K562 (cell line): Measurements from ENCODE around the gene P2RY11. TPM values are rescaled to one million over a fixed set of nuclear protein-coding genes. Genes with fewer than 3 reads are reported as not detected.
A peak's percentile ranks its signal among the peaks of the same experiment; 100 is the strongest.

Experiments used
- BCL6 ChIP-seq: fragments of 250-450 bp; sonication (Bioruptor Pico); IDR thresholded peaks from 2 replicates; pipeline ENCODE4 v1.4.0; 2020
- CBFB ChIP-seq: sonication (generic); formaldehyde crosslinking; IDR thresholded peaks from 2 replicates; pipeline ENCODE4 v1.4.0; 2020; ENCODE audit warnings: mild to moderate bottlenecking, missing genetic modification reagents
- DACH1 ChIP-seq: fragments of 450-650 bp; IDR thresholded peaks from 2 replicates; pipeline ENCODE4 v1.6.1; 2018; ENCODE audit not compliant: partially characterized antibody
- E2F5 ChIP-seq: sonication (generic); formaldehyde crosslinking; IDR thresholded peaks from 2 replicates; pipeline ENCODE4 v1.8.0; 2022; ENCODE audit warnings: mild to moderate bottlenecking, missing genetic modification reagents
- E4F1 ChIP-seq: fragments of 250-450 bp; sonication (Bioruptor Pico); IDR thresholded peaks from 2 replicates; pipeline ENCODE4 v1.5.0; 2021; ENCODE audit warnings: mild to moderate bottlenecking, borderline replicate concordance
- EP400 ChIP-seq: fragments of 450-650 bp; IDR thresholded peaks from 2 replicates; pipeline ENCODE4 v1.6.1; 2017; ENCODE audit warnings: antibody characterized with exemption, mild to moderate bottlenecking, moderate library complexity
- MTA1 ChIP-seq: fragments of 450-650 bp; IDR thresholded peaks from 2 replicates; pipeline ENCODE4 v1.6.1; 2017; ENCODE audit warnings: borderline replicate concordance
- POLR3G ChIP-seq: IDR thresholded peaks from 2 replicates; pipeline ENCODE4 v1.6.1; 2011; ENCODE audit not compliant: insufficient read length, insufficient replicate concordance; ENCODE audit errors: extremely low read depth
- PTBP1 ChIP-seq: fragments of 200-400 bp; formaldehyde crosslinking; IDR thresholded peaks from 2 replicates; pipeline ENCODE4 v1.6.1; 2017; ENCODE audit warnings: low read depth, low read length
- SRSF7 ChIP-seq: fragments of 200-400 bp; formaldehyde crosslinking; optimal IDR thresholded peaks from 2 replicates; pipeline ENCODE3; 2017; ENCODE audit warnings: mild to moderate bottlenecking, low read depth, low read length
- TSC22D4 ChIP-seq: fragments of 450-650 bp; IDR thresholded peaks from 2 replicates; pipeline ENCODE4 v1.6.1; 2016; ENCODE audit warnings: missing genetic modification characterization, missing biosample characterization, control low read depth
- XRCC3 ChIP-seq: fragments of 450-650 bp; IDR thresholded peaks from 2 replicates; pipeline ENCODE4 v1.6.1; 2017; ENCODE audit warnings: mild to moderate bottlenecking, moderate library complexity
- ZFPM2 ChIP-seq: fragments of 250-450 bp; sonication (Bioruptor Pico); IDR thresholded peaks from 2 replicates; pipeline ENCODE4 v1.5.1; 2022; ENCODE audit warnings: mild to moderate bottlenecking
- ZNF23 ChIP-seq: fragments of 250-450 bp; sonication (Bioruptor Pico); IDR thresholded peaks from 2 replicates; pipeline ENCODE4 v1.4.0; 2020; ENCODE audit warnings: mild to moderate bottlenecking
- ZNF282 ChIP-seq: sonication (generic); formaldehyde crosslinking; IDR thresholded peaks from 2 replicates; pipeline ENCODE4 v1.8.1; 2023; ENCODE audit warnings: missing genetic modification reagents
- ZNF3 ChIP-seq: fragments of 250-450 bp; sonication (Bioruptor Pico); IDR thresholded peaks from 2 replicates; pipeline ENCODE4 v1.5.0; 2021; ENCODE audit warnings: mild to moderate bottlenecking, moderate library complexity
- ZNF354B ChIP-seq: fragments of 250-450 bp; sonication (Bioruptor Pico); IDR thresholded peaks from 2 replicates; pipeline ENCODE4 v1.4.0; 2020
- ZNF395 ChIP-seq: fragments of 200-800 bp; sonication (Bioruptor generic); IDR thresholded peaks from 2 replicates; pipeline ENCODE4 v1.6.1; 2017; ENCODE audit warnings: missing genetic modification characterization, missing compliant biosample characterization
- polyA plus RNA-seq, 8 experiments: library from polyadenylated mRNA; depleted of rRNA in 4 of 8; stranded (reverse) in 5 of 8; unstranded in 3 of 8; fragments of >200 nt; fragmentation: Nextera tagmentation in 2 of 8; fragmentation: Illumina TruSeq in 1 of 8; extraction: Ambion mirVana in 2 of 8; extraction: Trizol in 1 of 8; gene quantifications; 2 replicates each; pipeline versions ENCODE4 v1.2.1 to v1.2.3, GENCODE V29; 2011 to 2014; ENCODE audit warnings: inconsistent platforms in 1 of 8, missing spikeins in 1 of 8
- total RNA-seq, 7 experiments: library from RNA; depleted of rRNA in 6 of 7; stranded (reverse); fragments of >200 nt in 6 of 7; fragmentation: Illumina TruSeq in 2 of 7; extraction: Trizol in 2 of 7; gene quantifications; 2 replicates each; pipeline versions ENCODE4 v1.2.1 to v1.2.3, GENCODE V29; 2011 to 2021; ENCODE audit warnings: low replicate concordance in 1 of 7
- TF ChIP-seq, protein P1 (sequence below): fragments of 450-650 bp; formaldehyde crosslinking; IDR thresholded peaks from 2 replicates; pipeline ENCODE4 v1.4.0; 2020; ENCODE audit warnings: mild to moderate bottlenecking, moderate library complexity
- TF ChIP-seq, protein P2 (sequence below): fragments of 450-650 bp; IDR thresholded peaks from 2 replicates; pipeline ENCODE4 v1.6.1; 2016; ENCODE audit warnings: mild to moderate bottlenecking

The P2RY11 gene
- total and polyA plus RNA-seq, 9 of the 15 experiments (the other 6 are each of a cell fraction or from before 2014, with no cell fraction given): 0.03 to 10.1 (median 1.5) TPM

GRCh38 chr19:10085641-10086590, 25.6 kb upstream of the P2RY11 start, which contains the start of gene SHFL (continued):
- TF ChIP-seq E4F1 (CRISPR knock-in tag) (no peak), CBFB (CRISPR knock-in tag) (no peak), ZNF354B (CRISPR knock-in tag) (no peak), EP400 (no peak), ZFPM2 (CRISPR knock-in tag) (no peak), XRCC3 (no peak), ZNF282 (CRISPR knock-in tag) (no peak), BCL6 (no peak), POLR3G (no peak), SRSF7 (no peak), ZNF395 (CRISPR knock-in tag) (no peak), ZNF23 (CRISPR knock-in tag) (no peak), PTBP1 (peak; percentile 86; the same call in 1 of the 2 replicates), MTA1 (no peak), E2F5 (CRISPR knock-in tag) (no peak), ZNF3 (CRISPR knock-in tag) (no peak), DACH1 (no peak), TSC22D4 (tag) (no peak)
- TF ChIP-seq, protein P1, sequence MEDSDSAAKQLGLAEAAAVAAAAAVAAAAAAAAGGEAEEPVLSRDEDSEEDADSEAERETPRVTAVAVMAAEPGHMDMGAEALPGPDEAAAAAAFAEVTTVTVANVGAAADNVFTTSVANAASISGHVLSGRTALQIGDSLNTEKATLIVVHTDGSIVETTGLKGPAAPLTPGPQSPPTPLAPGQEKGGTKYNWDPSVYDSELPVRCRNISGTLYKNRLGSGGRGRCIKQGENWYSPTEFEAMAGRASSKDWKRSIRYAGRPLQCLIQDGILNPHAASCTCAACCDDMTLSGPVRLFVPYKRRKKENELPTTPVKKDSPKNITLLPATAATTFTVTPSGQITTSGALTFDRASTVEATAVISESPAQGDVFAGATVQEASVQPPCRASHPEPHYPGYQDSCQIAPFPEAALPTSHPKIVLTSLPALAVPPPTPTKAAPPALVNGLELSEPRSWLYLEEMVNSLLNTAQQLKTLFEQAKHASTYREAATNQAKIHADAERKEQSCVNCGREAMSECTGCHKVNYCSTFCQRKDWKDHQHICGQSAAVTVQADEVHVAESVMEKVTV (CRISPR knock-in tag): no peak
- TF ChIP-seq, protein P2, sequence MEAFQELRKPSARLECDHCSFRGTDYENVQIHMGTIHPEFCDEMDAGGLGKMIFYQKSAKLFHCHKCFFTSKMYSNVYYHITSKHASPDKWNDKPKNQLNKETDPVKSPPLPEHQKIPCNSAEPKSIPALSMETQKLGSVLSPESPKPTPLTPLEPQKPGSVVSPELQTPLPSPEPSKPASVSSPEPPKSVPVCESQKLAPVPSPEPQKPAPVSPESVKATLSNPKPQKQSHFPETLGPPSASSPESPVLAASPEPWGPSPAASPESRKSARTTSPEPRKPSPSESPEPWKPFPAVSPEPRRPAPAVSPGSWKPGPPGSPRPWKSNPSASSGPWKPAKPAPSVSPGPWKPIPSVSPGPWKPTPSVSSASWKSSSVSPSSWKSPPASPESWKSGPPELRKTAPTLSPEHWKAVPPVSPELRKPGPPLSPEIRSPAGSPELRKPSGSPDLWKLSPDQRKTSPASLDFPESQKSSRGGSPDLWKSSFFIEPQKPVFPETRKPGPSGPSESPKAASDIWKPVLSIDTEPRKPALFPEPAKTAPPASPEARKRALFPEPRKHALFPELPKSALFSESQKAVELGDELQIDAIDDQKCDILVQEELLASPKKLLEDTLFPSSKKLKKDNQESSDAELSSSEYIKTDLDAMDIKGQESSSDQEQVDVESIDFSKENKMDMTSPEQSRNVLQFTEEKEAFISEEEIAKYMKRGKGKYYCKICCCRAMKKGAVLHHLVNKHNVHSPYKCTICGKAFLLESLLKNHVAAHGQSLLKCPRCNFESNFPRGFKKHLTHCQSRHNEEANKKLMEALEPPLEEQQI: no peak
